NCI-H2029 (cell line): Measurements from ENCODE around the gene MPZL3.
"Not testable (repeated sequence)": the region's sequence is repeated elsewhere in the genome, so short reads cannot be mapped to it uniquely, and the experiment has no call there.

Experiments
- DNase-seq: peaks from one replicate; lab custom pipeline; 2025; lab: John Stamatoyannopoulos, UW

The MPZL3 gene

DNA sequence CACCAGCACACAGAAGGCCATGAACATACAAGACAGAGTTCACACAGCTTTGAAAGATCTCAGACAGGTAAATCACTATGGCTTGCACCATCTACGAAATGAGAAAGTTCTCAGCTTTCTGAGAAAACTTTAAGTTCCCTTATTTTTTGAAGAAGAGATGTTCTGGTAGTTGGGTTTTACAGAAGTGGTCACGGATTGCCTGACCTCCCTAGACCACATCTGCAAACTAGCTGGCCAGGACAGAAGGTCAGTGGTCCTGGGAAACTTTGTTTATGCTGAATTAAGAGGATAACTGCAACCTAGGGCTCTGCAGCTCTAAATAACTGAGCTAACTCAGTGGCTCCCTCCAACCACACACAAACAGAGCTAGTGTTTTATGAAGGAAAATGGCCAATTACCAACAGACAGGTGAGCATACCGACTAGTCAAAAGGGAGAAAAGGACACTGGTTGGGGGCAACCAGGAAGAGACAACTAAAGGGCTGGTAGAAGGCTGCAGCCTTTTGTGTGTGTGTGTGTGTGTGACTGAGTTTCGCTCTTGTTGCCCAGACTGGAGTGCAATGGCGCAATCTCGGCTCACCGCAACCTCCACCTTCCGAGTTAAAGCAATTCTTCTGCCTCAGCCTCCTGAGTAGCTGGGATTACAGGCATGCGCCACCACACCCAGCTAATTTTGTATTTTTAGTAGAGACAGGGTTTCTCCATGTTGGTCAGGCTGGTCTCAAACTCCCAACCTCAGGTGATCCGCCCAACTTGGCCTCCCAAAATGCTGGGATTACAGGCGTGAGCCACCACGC, 67.2 kb downstream of the MPZL3 start:
- DNase-seq: no peak

DNA sequence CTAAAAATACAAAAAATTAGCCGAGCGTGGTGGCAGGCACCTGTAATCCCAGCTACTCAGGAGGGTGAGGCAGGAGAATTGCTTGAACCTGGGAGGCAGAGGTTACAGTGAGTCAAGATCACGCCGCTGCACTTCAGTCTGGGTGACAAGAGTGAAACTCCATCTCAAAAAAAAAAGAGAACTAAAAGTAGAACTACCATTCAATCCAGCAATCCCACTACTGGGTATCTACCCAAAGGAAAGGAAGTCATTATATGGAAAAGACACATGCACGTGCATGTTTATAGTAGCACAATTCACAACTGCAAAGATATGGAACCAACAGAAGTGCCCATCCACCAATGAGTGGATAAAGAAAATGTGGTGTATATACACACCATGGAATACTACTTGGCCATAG, 68.5 kb downstream of the MPZL3 start:
- not testable (repeated sequence) for DNase-seq

GRCh38 chr11:118180300-118180703, 71.9 kb downstream of the MPZL3 start:
- DNase-seq: no peak

DNA sequence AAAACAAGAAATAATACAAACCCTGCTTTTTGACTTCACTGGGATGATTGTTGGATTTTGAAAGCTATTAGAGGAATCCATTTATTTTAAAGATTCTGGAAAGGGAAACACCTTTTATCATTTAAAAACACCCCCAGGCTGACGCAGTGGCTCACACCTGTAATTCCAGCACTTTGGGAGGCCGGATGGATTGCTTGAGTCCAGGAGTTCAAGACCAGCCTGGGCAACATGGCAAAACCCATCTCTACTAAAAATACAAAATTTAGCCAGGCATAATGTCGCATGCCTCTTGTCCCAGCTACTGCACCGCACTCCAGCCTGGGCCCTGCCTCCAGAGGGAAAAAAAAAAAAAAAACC, 75.4 kb downstream of the MPZL3 start:
- no peak for DNase-seq
